Neural progenitor cell (in vitro differentiated cells): Measurements from ENCODE around the gene DOK7. TPM values are rescaled to one million over a fixed set of nuclear protein-coding genes. Genes with fewer than 3 reads are reported as not detected.

Experiments
- DNase-seq: peaks from one replicate; pipeline ENCODE4 v3.0.0-alpha.2; 2016; ENCODE audit warnings: low spot score
- H2AFZ ChIP-seq: fragments of 200-600 bp; sonication (generic); replicated peaks from 2 replicates; pipeline ENCODE4 v1.6.1; 2016; ENCODE audit warnings: antibody characterized with exemption
- H3F3A ChIP-seq: fragments of 200-600 bp; sonication (generic); 2 replicates; pipeline ENCODE4 v1.6.1; 2016; ENCODE audit warnings: antibody characterized with exemption, low read depth
- H3K27ac ChIP-seq: fragments of 200-600 bp; sonication (generic); 2 replicates; pipeline ENCODE4 v1.5.1; 2016; ENCODE audit warnings: mild to moderate bottlenecking
- H3K27me3 ChIP-seq: fragments of 200-600 bp; sonication (generic); 2 replicates; pipeline ENCODE4 v1.6.1; 2016; ENCODE audit warnings: mild to moderate bottlenecking, moderate library complexity
- H3K36me3 ChIP-seq: fragments of 200-600 bp; sonication (generic); 2 replicates; pipeline ENCODE4 v1.5.1; 2016
- H3K4me1 ChIP-seq: fragments of 200-600 bp; sonication (generic); 2 replicates; pipeline ENCODE4 v1.6.1; 2016; ENCODE audit warnings: mixed run types
- H3K4me2 ChIP-seq: fragments of 200-600 bp; sonication (generic); 2 replicates; pipeline ENCODE4 v1.6.1; 2016
- H3K4me3 ChIP-seq: fragments of 200-600 bp; sonication (generic); 2 replicates; pipeline ENCODE4 v1.5.1; 2016
- H3K79me2 ChIP-seq: fragments of 200-600 bp; sonication (generic); 2 replicates; pipeline ENCODE4 v1.6.1; 2016; ENCODE audit warnings: low read depth
- H3K9ac ChIP-seq: fragments of 200-600 bp; sonication (generic); 2 replicates; pipeline ENCODE4 v1.6.1; 2016
- H3K9me3 ChIP-seq: fragments of 200-600 bp; sonication (generic); 2 replicates; pipeline ENCODE4 v1.5.1; 2016; ENCODE audit warnings: low read depth
- H4K20me1 ChIP-seq: fragments of 200-600 bp; sonication (generic); 2 replicates; pipeline ENCODE4 v1.6.1; 2016; ENCODE audit warnings: low read depth
- H3K27ac Mint-ChIP-seq: 3 replicates; pipeline ENCODE4 v1.8.0; 2021; ENCODE audit warnings: mixed read lengths
- H3K27me3 Mint-ChIP-seq: 2 replicates; pipeline ENCODE4 v1.8.0; 2022; ENCODE audit warnings: low read depth, mild to moderate bottlenecking, inconsistent platforms, moderate library complexity, mixed read lengths; ENCODE audit not compliant: insufficient read depth
- H3K36me3 Mint-ChIP-seq: 3 replicates; pipeline ENCODE4 v1.8.0; 2021; ENCODE audit warnings: mixed read lengths
- H3K4me1 Mint-ChIP-seq: 3 replicates; pipeline ENCODE4 v1.8.0; 2021; ENCODE audit warnings: mixed read lengths
- H3K4me3 Mint-ChIP-seq: 3 replicates; pipeline ENCODE4 v1.8.0; 2021; ENCODE audit warnings: mild to moderate bottlenecking, moderate library complexity, mixed read lengths
- H3K9me3 Mint-ChIP-seq: 3 replicates; pipeline ENCODE4 v1.8.0; 2020; ENCODE audit warnings: mixed read lengths
- CTCF ChIP-seq: fragments of 200-600 bp; sonication (generic); IDR thresholded peaks from 2 replicates; pipeline ENCODE4 v1.5.1; 2017; ENCODE audit warnings: antibody characterized with exemption, mild to moderate bottlenecking
- EZH2 ChIP-seq: fragments of 200-600 bp; sonication (generic); IDR thresholded peaks from 2 replicates; pipeline ENCODE4 v1.6.1; 2017; ENCODE audit warnings: antibody characterized with exemption, mild to moderate bottlenecking, moderate library complexity
- EZH2phosphoT487 ChIP-seq: fragments of 200-600 bp; sonication (generic); IDR thresholded peaks from 2 replicates; pipeline ENCODE4 v1.6.1; 2017; ENCODE audit warnings: antibody characterized with exemption
- total RNA-seq: library from RNA; depleted of rRNA; stranded (reverse); fragments of >200 nt; gene quantifications from 2 replicates; pipeline ENCODE4 v1.2.3, GENCODE V29; 2015; ENCODE audit warnings: low replicate concordance

DOK7 gene
- total RNA-seq, 1 donor from 2014 or later, result not detected

- Histone ChIP-seq H3K36me3 (no peaks in the 10 kb centered on the region), H3K4me1 (peaks cover 14% of the 10 kb centered on the region), H3K4me2 (no peak overlapping the region), H4K20me1 (peaks cover 88% of the 10 kb centered on the region), H2AFZ (no peak overlapping the region), H3K27me3 (peaks cover 5% of the 10 kb centered on the region), H3K4me3 (no peak overlapping the region), H3K9ac (no peak overlapping the region), H3K9me3 (no peaks in the 10 kb centered on the region), H3F3A (no peaks in the 10 kb centered on the region), H3K27ac (no peak overlapping the region), H3K79me2 (peaks cover 73% of the 10 kb centered on the region)
- DNase-seq, result no peak
- Mint-ChIP-seq H3K27ac (no peak overlapping the region), H3K27me3 (peaks cover 9% of the 10 kb centered on the region), H3K4me1 (peaks cover 37% of the 10 kb centered on the region), H3K4me3 (no peak overlapping the region), H3K36me3 (peaks cover 14% of the 10 kb centered on the region), H3K9me3 (peaks cover 3% of the 10 kb centered on the region)
- TF ChIP-seq EZH2 (no peak), EZH2phosphoT487 (no peak), CTCF (no peak)
Observed at GRCh38 chr4:3527914-3528876, 65.1 kb downstream of the DOK7 start.

- no peaks in the 10 kb centered on the region for H3K36me3 ChIP-seq
- peaks cover 73% of the 10 kb centered on the region for H3K79me2 ChIP-seq
- H3K27me3 Mint-ChIP-seq, result peaks cover 9% of the 10 kb centered on the region
- no peak overlapping the region for H3K4me3 ChIP-seq
- DNase-seq, result no peak
- no peaks in the 10 kb centered on the region for H3K9me3 ChIP-seq
- peaks cover 14% of the 10 kb centered on the region for H3K4me1 ChIP-seq
- no peak overlapping the region for H3K9ac ChIP-seq
- no peak for TF ChIP-seq EZH2phosphoT487
- TF ChIP-seq EZH2, result no peak
- no peak for TF ChIP-seq CTCF
- H3K4me2 ChIP-seq, result no peak overlapping the region
- H3K4me1 Mint-ChIP-seq, result peaks cover 40% of the 10 kb centered on the region
- H3K4me3 Mint-ChIP-seq, result no peak overlapping the region
- no peak overlapping the region for H2AFZ ChIP-seq
- H3K27ac Mint-ChIP-seq, result no peak overlapping the region
- H3K9me3 Mint-ChIP-seq, result peaks cover 3% of the 10 kb centered on the region
- peaks cover 16% of the 10 kb centered on the region for H3K27me3 ChIP-seq
- H3F3A ChIP-seq, result no peaks in the 10 kb centered on the region
- peaks cover 78% of the 10 kb centered on the region for H4K20me1 ChIP-seq
- H3K27ac ChIP-seq, result no peak overlapping the region
- peaks cover 14% of the 10 kb centered on the region for H3K36me3 Mint-ChIP-seq
Observed at GRCh38 chr4:3529363-3529762, 66.3 kb downstream of the DOK7 start.

GRCh38 chr4:3530051-3530450, 66.9 kb downstream of the DOK7 start:
- Mint-ChIP-seq H3K27ac (no peak overlapping the region), H3K36me3 (peaks cover 11% of the 10 kb centered on the region), H3K4me3 (peak overlapping the region; percentile 76), H3K4me1 (peaks cover 40% of the 10 kb centered on the region), H3K9me3 (peaks cover 4% of the 10 kb centered on the region), H3K27me3 (peaks cover 14% of the 10 kb centered on the region)
- no peaks in the 10 kb centered on the region for H3F3A ChIP-seq
- peaks cover 71% of the 10 kb centered on the region for H4K20me1 ChIP-seq
- TF ChIP-seq EZH2 (no peak), CTCF (no peak), EZH2phosphoT487 (no peak)
- no peak overlapping the region for H2AFZ ChIP-seq
- no peaks in the 10 kb centered on the region for H3K36me3 ChIP-seq
- H3K9me3 ChIP-seq, result no peaks in the 10 kb centered on the region
- no peak for DNase-seq
- H3K4me1 ChIP-seq, result peaks cover 14% of the 10 kb centered on the region
- peaks cover 17% of the 10 kb centered on the region for H3K27me3 ChIP-seq
- H3K4me3 ChIP-seq, result no peak overlapping the region
- peak overlapping the region; percentile 85 for H3K4me2 ChIP-seq
- no peak overlapping the region for H3K9ac ChIP-seq
- H3K79me2 ChIP-seq, result peaks cover 69% of the 10 kb centered on the region
- H3K27ac ChIP-seq, result no peak overlapping the region
